Measurements from ENCODE around the gene TCTN1. TPM values are rescaled to one million over a fixed set of nuclear protein-coding genes. Genes with fewer than 3 reads are reported as not detected.
A peak's percentile ranks its signal among the peaks of the same experiment; 100 is the strongest.

TCTN1 gene
- total RNA-seq, 6 experiments from 2014 or later, result 9.6 to 17.0 (median 10.8) TPM

- Histone ChIP-seq H3K4me1 (no peaks in the 10 kb centered on the region), H3K27ac (peak overlapping the region in 2 of 3 donors; percentile 48 to 60), H3K27me3 (no peaks in the 10 kb centered on the region), H3K4me3 (no peak overlapping the region), H3K9me3 (no peaks in the 10 kb centered on the region), H3K36me3 (no peaks in the 10 kb centered on the region)
- ATAC-seq, result no peak
- no peak for TF ChIP-seq POLR2A (IDR thresholded peaks at IDR 0.05)
- TF ChIP-seq CTCF (IDR thresholded peaks at IDR 0.05), result no peak
- no peak for DNase-seq
- WGBS (ENCODE audit: insufficient coverage, low coverage, low lambda C conversion rate, missing lambda C conversion rate), result 74% methylated on average over 3 of the region's 8 CpGs
- intact Hi-C loops (cut with DNase I), result loop anchor here in 1 of 2 donors (10.0 kb wide), 1 partner anchor 101 kb away; the partner anchor contains the start of genes RAD9B and VPS29
These were observed 7.7 kb upstream of the TCTN1 start for GRCh38 chr12:110606253-110606611.

DNA sequence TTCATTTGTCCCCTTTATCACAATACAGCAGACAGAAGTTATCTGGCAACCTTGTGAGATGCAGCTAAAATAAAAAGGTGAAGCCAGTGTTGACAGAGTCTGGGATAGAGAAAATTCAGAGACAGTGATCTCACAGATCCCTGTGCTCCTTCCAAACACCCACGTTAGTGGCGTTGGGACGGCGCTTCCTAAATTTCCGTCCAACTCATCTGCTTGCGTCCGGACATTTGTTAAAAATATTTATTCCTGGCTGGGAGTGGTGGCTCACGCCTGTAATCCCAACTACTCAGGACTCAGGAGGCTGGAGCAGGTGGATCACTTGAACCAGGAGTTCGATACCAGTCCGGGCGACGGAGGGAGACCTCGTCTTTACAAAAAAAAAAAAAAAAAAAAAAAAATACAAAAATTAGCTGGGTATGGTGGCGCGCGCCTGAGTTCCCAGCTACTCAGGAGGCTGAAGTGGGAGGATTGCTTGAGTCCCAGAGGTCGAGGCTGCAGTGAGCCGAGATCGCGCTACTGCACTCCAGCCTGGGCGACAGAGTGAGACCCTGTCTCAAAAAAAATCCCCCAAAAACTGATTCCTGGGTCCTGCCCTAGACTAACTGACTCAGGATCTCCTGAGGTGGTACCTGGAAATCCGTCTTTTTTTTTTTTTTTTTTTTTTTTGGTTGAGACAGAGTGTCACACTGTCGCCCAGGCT lies 708 bp upstream of the TCTN1 start:
- ATAC-seq (peak in 1 of 4 donors; percentile 1), DNase-seq (no peak)
- Histone ChIP-seq H3K4me1 (peaks cover 0 to 6% (median 3%) of the 10 kb centered on the region in 4 donors), H3K4me3 (peak overlapping the region; percentile 61 to 70 (median 65)), H3K9me3 (no peaks in the 10 kb centered on the region), H3K36me3 (no peaks in the 10 kb centered on the region), H3K27ac (peak overlapping the region; percentile 62 to 68 (median 66)), H3K27me3 (no peaks in the 10 kb centered on the region)
- WGBS (ENCODE audit: insufficient coverage, low coverage, low lambda C conversion rate, missing lambda C conversion rate), result 79% methylated on average over 15 of the region's 23 CpGs
- no peak for TF ChIP-seq CTCF (IDR thresholded peaks at IDR 0.05)
- no peak for TF ChIP-seq POLR2A (IDR thresholded peaks at IDR 0.05)
- intact Hi-C loops (cut with DNase I), result no loop called here

- H3K4me1 ChIP-seq, result peaks cover 0 to 6% (median 3%) of the 10 kb centered on the region in 4 donors
- TF ChIP-seq CTCF (IDR thresholded peaks at IDR 0.05) (no peak), POLR2A (IDR thresholded peaks at IDR 0.05) (no peak)
- 87% methylated on average over 8 of the region's 8 CpGs for WGBS (ENCODE audit: insufficient coverage, low coverage, low lambda C conversion rate, missing lambda C conversion rate)
- H3K9me3 ChIP-seq, result no peaks in the 10 kb centered on the region
- ATAC-seq, result no peak
- no peak overlapping the region for H3K4me3 ChIP-seq
- H3K36me3 ChIP-seq, result no peaks in the 10 kb centered on the region
- no peak overlapping the region for H3K27ac ChIP-seq
- no peak for DNase-seq
- intact Hi-C loops (cut with DNase I), result no loop called here
- no peaks in the 10 kb centered on the region for H3K27me3 ChIP-seq
These were observed 1.2 kb downstream of the TCTN1 start for GRCh38 chr12:110615171-110615570.

- Histone ChIP-seq H3K27me3 (no peaks in the 10 kb centered on the region), H3K27ac (no peak overlapping the region), H3K4me3 (no peak overlapping the region), H3K4me1 (peaks cover 0 to 6% (median 3%) of the 10 kb centered on the region in 4 donors), H3K36me3 (no peaks in the 10 kb centered on the region), H3K9me3 (no peaks in the 10 kb centered on the region)
- no peak for TF ChIP-seq POLR2A (IDR thresholded peaks at IDR 0.05)
- no peak for TF ChIP-seq CTCF (IDR thresholded peaks at IDR 0.05)
- DNase-seq (no peak), ATAC-seq (no peak)
- intact Hi-C loops (cut with DNase I), result no loop called here
- WGBS (ENCODE audit: insufficient coverage, low coverage, low lambda C conversion rate, missing lambda C conversion rate), result 90% methylated on average over 5 of the region's 5 CpGs
These were observed 2.7 kb downstream of the TCTN1 start for GRCh38 chr12:110616471-110617115.

Data from right lobe of liver (tissue), 6 donors.